Uterus (tissue), 2 donors: ENCODE data around the gene ASTN2.

Source experiments
- POLR2A ChIP-seq, 2 donors: fragments of 450-650 bp; IDR thresholded peaks; one replicate each; pipeline ENCODE4 v1.6.1; 2016; ENCODE audit warnings: antibody characterized with exemption in 2 of 2, mild to moderate bottlenecking in 1 of 2, moderate library complexity in 1 of 2
- TF ChIP-seq, protein P1 (sequence below), 4 experiments: fragments of 200-600 bp in 2 of 4; fragments of 450-650 bp in 2 of 4; sonication (generic) in 2 of 4; IDR thresholded peaks; one replicate each; pipeline ENCODE4 v1.5.1; 2016 to 2019; ENCODE audit warnings: antibody characterized with exemption in 4 of 4, mild to moderate bottlenecking in 2 of 4, moderate library complexity in 1 of 4

DNA sequence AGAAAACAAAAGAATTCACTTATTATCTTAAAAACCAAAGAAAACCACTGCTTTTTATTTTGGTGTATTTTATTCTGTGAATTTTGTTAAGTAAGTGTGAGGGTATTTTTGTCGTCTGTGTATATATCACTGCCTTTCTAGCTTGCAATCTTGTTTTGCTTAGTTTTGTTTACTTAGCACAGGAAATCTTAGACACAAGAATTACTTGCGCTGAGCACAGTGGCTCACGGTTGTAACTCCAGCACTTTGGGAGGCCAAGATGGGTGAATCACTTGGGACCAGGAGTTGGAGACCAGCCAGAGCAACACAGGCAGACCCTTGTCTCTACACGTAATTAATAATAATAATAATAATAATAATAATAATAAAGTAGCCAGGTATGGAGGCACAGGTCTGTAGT, 1030.9 kb downstream of the ASTN2 start:
- TF ChIP-seq, protein P1, sequence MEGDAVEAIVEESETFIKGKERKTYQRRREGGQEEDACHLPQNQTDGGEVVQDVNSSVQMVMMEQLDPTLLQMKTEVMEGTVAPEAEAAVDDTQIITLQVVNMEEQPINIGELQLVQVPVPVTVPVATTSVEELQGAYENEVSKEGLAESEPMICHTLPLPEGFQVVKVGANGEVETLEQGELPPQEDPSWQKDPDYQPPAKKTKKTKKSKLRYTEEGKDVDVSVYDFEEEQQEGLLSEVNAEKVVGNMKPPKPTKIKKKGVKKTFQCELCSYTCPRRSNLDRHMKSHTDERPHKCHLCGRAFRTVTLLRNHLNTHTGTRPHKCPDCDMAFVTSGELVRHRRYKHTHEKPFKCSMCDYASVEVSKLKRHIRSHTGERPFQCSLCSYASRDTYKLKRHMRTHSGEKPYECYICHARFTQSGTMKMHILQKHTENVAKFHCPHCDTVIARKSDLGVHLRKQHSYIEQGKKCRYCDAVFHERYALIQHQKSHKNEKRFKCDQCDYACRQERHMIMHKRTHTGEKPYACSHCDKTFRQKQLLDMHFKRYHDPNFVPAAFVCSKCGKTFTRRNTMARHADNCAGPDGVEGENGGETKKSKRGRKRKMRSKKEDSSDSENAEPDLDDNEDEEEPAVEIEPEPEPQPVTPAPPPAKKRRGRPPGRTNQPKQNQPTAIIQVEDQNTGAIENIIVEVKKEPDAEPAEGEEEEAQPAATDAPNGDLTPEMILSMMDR (IDR thresholded peaks at IDR 0.05): no peak
- no peak for TF ChIP-seq POLR2A (IDR thresholded peaks at IDR 0.05)
